OCI-LY7 (cell line): ENCODE results near the gene RNF223. TPM values are rescaled to one million over a fixed set of nuclear protein-coding genes. Genes with fewer than 3 reads are reported as not detected.

Experiments used
- BruUV-seq: library from RNA; stranded (reverse); fragments of 400-500 nt; replicated peaks from 2 replicates; lab custom pipeline; 2021; lab: Mats Ljungman, UMichigan
- CTCF ChIA-PET: fragments of 300-600 bp; sonication (Branson Sonifier 250); formaldehyde crosslinking; loops from one replicate; lab custom pipeline; 2022; ENCODE audit warnings: antibody characterized with exemption; ENCODE audit not compliant: unreplicated experiment; lab: Charles Lee
- POLR2A ChIA-PET: fragments of 300-600 bp; sonication (Branson Sonifier 250); formaldehyde crosslinking; loops from one replicate; lab custom pipeline; 2022; ENCODE audit warnings: antibody characterized with exemption; lab: Charles Lee
- DNase-seq: peaks from one replicate; pipeline ENCODE4 v3.0.0-alpha.2; 2015; ENCODE audit warnings: low spot score
- H2AFZ ChIP-seq: fragments of 200-600 bp; sonication (generic), shearing (Covaris generic); 2 replicates; pipeline ENCODE4 v1.6.1; 2014; ENCODE audit warnings: mild to moderate bottlenecking, antibody characterized with exemption, low read length, moderate library complexity
- H3K27ac ChIP-seq: fragments of 200-600 bp; sonication (generic); 2 replicates; pipeline ENCODE4 v1.5.1; 2014; ENCODE audit warnings: mixed run types, low read depth, mild to moderate bottlenecking, moderate library complexity, low read length, inconsistent platforms; ENCODE audit not compliant: poor library complexity, severe bottlenecking
- H3K36me3 ChIP-seq: fragments of 200-600 bp; sonication (generic); 2 replicates; pipeline ENCODE4 v1.6.1; 2014; ENCODE audit warnings: mild to moderate bottlenecking, antibody characterized with exemption, low read length, moderate library complexity, mixed read lengths; ENCODE audit not compliant: insufficient read depth
- H3K4me1 ChIP-seq: fragments of 200-600 bp; sonication (generic); 2 replicates; pipeline ENCODE4 v1.5.1; 2014; ENCODE audit warnings: mild to moderate bottlenecking, low read length; ENCODE audit not compliant: insufficient read depth, poor library complexity, severe bottlenecking
- H3K4me2 ChIP-seq: fragments of 200-600 bp; sonication (generic); 2 replicates; pipeline ENCODE4 v1.6.1; 2014; ENCODE audit warnings: mild to moderate bottlenecking, low read length
- H3K4me3 ChIP-seq: fragments of 200-600 bp; sonication (generic); 2 replicates; pipeline ENCODE4 v1.5.1; 2014; ENCODE audit warnings: mild to moderate bottlenecking, low read depth, low read length; ENCODE audit not compliant: poor library complexity, severe bottlenecking
- H3K79me2 ChIP-seq: fragments of 200-600 bp; sonication (generic); 2 replicates; pipeline ENCODE4 v1.6.1; 2016; ENCODE audit warnings: low read depth, mild to moderate bottlenecking, low read length, moderate library complexity, mixed read lengths; ENCODE audit not compliant: insufficient read depth
- H3K9me2 ChIP-seq: fragments of 200-600 bp; sonication (generic); 2 replicates; pipeline ENCODE4 v1.6.1; 2016; ENCODE audit warnings: mild to moderate bottlenecking, low read length, mixed read lengths; ENCODE audit not compliant: insufficient read depth
- H3K9me3 ChIP-seq: fragments of 200-600 bp; sonication (generic); 2 replicates; pipeline ENCODE4 v1.6.1; 2014; ENCODE audit warnings: mild to moderate bottlenecking, mixed run types, low read length, mixed read lengths
- H4K20me1 ChIP-seq: fragments of 200-600 bp; sonication (generic); 2 replicates; pipeline ENCODE4 v1.6.1; 2014; ENCODE audit warnings: mild to moderate bottlenecking, antibody characterized with exemption, low read length, moderate library complexity, mixed read lengths; ENCODE audit not compliant: insufficient read depth
- EZH2phosphoT487 ChIP-seq: fragments of 200-600 bp; sonication (generic); IDR thresholded peaks from 2 replicates; pipeline ENCODE4 v1.6.1; 2018; ENCODE audit warnings: low read depth, borderline replicate concordance, mild to moderate bottlenecking, mixed run types, antibody characterized with exemption, low read length, moderate library complexity, mixed read lengths
- intact Hi-C: fragments of 100-400 bp; cut with micrococcal nuclease; formaldehyde crosslinking; loops from one replicate; pipeline ENCODE4 v1.10.0; 2022; ENCODE audit not compliant: unreplicated experiment
- total RNA-seq, 2 experiments: library from RNA; depleted of rRNA in 1 of 2; stranded (reverse); fragments of >200 nt in 1 of 2; shearing (Covaris generic) in 1 of 2; gene quantifications; 2 replicates each; pipeline ENCODE4 v1.2.3, GENCODE V29; 2014 to 2022
- TF ChIP-seq, protein P1 (sequence below): fragments of 200-600 bp; sonication (generic); conservative IDR thresholded peaks from 2 replicates; pipeline ENCODE4 v1.5.1; 2014; ENCODE audit warnings: mild to moderate bottlenecking, antibody characterized with exemption, low read length, moderate library complexity, mixed read lengths

Gene RNF223
- total RNA-seq, 2 experiments from 2014 or later = not detected

DNA sequence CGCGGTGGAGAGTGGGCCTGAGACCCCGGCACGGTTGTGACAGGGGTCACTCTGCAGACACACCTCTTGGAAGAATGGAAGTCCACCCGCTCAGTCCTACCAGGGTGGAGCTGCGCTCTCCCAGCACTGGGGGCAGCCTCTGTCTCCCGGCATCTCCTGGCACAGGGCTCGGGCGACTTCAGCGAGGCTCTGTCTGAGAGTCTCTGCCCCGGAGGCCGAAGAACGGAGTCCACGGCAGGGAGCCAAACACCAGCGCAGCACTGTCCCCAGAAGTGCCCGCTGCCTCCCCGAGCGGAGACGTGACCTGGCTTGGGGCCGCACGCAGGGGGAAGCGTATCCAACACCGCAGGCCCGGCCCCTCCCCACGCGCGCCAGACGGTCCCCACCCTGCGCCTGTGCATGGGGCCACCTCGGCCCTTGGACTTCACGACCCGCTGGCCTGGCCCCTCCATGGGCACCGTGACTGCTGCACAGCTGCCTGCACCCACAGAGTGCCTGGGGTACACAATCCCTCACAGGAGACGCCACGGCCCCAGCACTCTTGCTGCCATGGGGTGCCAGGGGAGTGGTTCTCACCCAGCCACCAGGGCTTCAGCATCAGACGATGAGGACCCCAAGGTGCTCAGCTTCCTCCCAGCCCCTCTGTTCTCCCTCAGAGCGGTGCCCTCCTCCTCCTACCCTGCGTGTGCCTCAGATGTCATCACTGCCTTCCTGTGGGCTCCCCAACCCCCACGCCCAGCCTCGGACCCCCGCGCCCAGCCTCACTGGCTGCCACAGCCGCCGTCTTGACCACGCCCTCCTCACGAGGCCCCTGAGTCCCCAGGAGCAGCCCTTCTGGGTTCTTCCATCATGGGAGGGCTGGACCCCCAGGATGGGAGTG lies 14.9 kb upstream of the RNF223 start:
- intact Hi-C loops = no loop called here
- no peak for DNase-seq
- no peaks in the 10 kb centered on the region for H3K36me3 ChIP-seq
- no peak overlapping the region for H3K4me2 ChIP-seq
- H3K9me3 ChIP-seq = no peaks in the 10 kb centered on the region
- H3K79me2 ChIP-seq = no peaks in the 10 kb centered on the region
- ChIA-PET CTCF (no interaction called here), POLR2A (no interaction called here)
- H4K20me1 ChIP-seq = no peaks in the 10 kb centered on the region
- TF ChIP-seq, protein P1, sequence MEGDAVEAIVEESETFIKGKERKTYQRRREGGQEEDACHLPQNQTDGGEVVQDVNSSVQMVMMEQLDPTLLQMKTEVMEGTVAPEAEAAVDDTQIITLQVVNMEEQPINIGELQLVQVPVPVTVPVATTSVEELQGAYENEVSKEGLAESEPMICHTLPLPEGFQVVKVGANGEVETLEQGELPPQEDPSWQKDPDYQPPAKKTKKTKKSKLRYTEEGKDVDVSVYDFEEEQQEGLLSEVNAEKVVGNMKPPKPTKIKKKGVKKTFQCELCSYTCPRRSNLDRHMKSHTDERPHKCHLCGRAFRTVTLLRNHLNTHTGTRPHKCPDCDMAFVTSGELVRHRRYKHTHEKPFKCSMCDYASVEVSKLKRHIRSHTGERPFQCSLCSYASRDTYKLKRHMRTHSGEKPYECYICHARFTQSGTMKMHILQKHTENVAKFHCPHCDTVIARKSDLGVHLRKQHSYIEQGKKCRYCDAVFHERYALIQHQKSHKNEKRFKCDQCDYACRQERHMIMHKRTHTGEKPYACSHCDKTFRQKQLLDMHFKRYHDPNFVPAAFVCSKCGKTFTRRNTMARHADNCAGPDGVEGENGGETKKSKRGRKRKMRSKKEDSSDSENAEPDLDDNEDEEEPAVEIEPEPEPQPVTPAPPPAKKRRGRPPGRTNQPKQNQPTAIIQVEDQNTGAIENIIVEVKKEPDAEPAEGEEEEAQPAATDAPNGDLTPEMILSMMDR = no peak
- TF ChIP-seq EZH2phosphoT487 = no peak
- no peak overlapping the region for H2AFZ ChIP-seq
- no peak overlapping the region for H3K4me3 ChIP-seq
- BruUV-seq = no TSS peak
- H3K27ac ChIP-seq = no peak overlapping the region
- H3K9me2 ChIP-seq = no peaks in the 10 kb centered on the region
- peaks cover 6% of the 10 kb centered on the region for H3K4me1 ChIP-seq

DNA sequence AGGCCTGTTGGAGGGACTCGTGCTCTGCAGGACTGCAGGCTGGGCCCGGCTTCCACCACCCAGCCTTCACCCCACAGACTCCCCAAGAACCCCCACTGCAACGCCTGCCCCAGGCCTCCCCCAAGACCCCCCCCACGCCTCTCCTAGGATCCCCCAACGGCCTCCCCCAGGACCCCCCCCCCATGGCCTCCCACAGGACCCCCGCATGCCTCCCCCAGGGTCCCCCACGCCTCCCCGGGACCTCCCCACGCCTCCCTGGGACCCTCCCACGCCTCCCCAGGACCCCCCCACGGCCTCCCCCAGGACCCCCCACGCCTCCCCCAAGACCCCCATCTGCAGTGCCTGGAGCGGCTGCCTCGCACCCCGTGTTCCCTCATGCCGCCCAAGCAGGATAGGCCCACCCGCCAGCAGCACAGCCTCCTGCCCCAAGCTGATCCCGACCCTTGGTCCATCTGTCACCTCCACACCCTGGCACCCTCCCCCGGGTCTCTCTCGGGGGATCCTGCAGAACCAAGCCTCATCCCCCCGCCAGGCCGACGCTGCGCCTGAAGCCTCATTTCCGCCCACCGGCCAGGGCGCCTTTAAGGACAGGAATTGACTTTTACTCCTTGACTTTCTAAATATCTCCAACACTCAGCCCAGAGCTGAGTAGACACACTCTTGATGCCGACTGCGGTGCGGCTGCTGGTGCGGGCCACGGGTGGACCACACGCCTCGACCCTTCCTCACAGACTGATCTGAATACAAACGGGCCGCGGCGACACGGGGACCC lies 14.1 kb upstream of the RNF223 start:
- Histone ChIP-seq H3K4me3 (no peak overlapping the region), H3K36me3 (no peaks in the 10 kb centered on the region), H3K79me2 (no peaks in the 10 kb centered on the region), H4K20me1 (no peaks in the 10 kb centered on the region), H3K9me2 (no peaks in the 10 kb centered on the region), H3K4me1 (peaks cover 5% of the 10 kb centered on the region), H3K4me2 (no peak overlapping the region), H3K9me3 (no peaks in the 10 kb centered on the region), H2AFZ (no peak overlapping the region), H3K27ac (no peak overlapping the region)
- intact Hi-C loops = no loop called here
- TF ChIP-seq, protein P1 = no peak
- TF ChIP-seq EZH2phosphoT487 = no peak
- ChIA-PET CTCF (no interaction called here), POLR2A (no interaction called here)
- no peak for DNase-seq
- BruUV-seq = no TSS peak
